Chondrocyte (in vitro differentiated cells): Measurements from ENCODE around the gene DNAI4. TPM values are rescaled to one million over a fixed set of nuclear protein-coding genes. Genes with fewer than 3 reads are reported as not detected.

Source experiments
- DNase-seq: peaks from one replicate; pipeline ENCODE4 v3.0.0; 2021; ENCODE audit warnings: mixed read lengths, low spot score
- H3K27ac Mint-ChIP-seq: one replicate; pipeline ENCODE4 v1.8.0; 2021; ENCODE audit warnings: mild to moderate bottlenecking, moderate library complexity, mixed read lengths; ENCODE audit not compliant: unreplicated experiment
- H3K27me3 Mint-ChIP-seq: 2 replicates; pipeline ENCODE4 v1.8.0; 2021; ENCODE audit warnings: low read depth, mixed read lengths
- H3K36me3 Mint-ChIP-seq: 2 replicates; pipeline ENCODE4 v1.8.0; 2021; ENCODE audit warnings: low read depth, mixed read lengths
- H3K4me1 Mint-ChIP-seq: 2 replicates; pipeline ENCODE4 v1.8.0; 2021; ENCODE audit warnings: low read depth, mild to moderate bottlenecking, mixed read lengths
- H3K4me3 Mint-ChIP-seq: one replicate; pipeline ENCODE4 v1.8.0; 2021; ENCODE audit warnings: mild to moderate bottlenecking, moderate library complexity, mixed read lengths; ENCODE audit not compliant: unreplicated experiment
- H3K9me3 Mint-ChIP-seq: 2 replicates; pipeline ENCODE4 v1.8.0; 2021; ENCODE audit warnings: low read depth, mixed read lengths
- CTCF ChIP-seq: fragments of 200-600 bp; sonication (generic); IDR thresholded peaks from 2 replicates; pipeline ENCODE4 v1.5.0; 2021; ENCODE audit warnings: antibody characterized with exemption, mild to moderate bottlenecking, moderate library complexity
- total RNA-seq: library from RNA; stranded (reverse); gene quantifications from 3 replicates; pipeline ENCODE4 v1.2.1, GENCODE V29; 2021

Gene DNAI4
- total RNA-seq, 1 donor from 2014 or later, result 5.8 TPM

- no peaks in the 10 kb centered on the region for H3K9me3 Mint-ChIP-seq
- no peak for DNase-seq
- peaks cover 66% of the 10 kb centered on the region for H3K4me1 Mint-ChIP-seq
- no peaks in the 10 kb centered on the region for H3K27me3 Mint-ChIP-seq
- H3K4me3 Mint-ChIP-seq, result no peak overlapping the region
- no peak for TF ChIP-seq CTCF
- peak overlapping the region; percentile 22 for H3K27ac Mint-ChIP-seq
- peaks cover 6% of the 10 kb centered on the region for H3K36me3 Mint-ChIP-seq
Measured at GRCh38 chr1:66940981-66941380, 16.3 kb upstream of the DNAI4 start.

- peak overlapping the region; percentile 80 for H3K27ac Mint-ChIP-seq
- no peak for TF ChIP-seq CTCF
- H3K36me3 Mint-ChIP-seq, result peaks cover 5% of the 10 kb centered on the region
- peaks cover 71% of the 10 kb centered on the region for H3K4me1 Mint-ChIP-seq
- H3K9me3 Mint-ChIP-seq, result no peaks in the 10 kb centered on the region
- H3K27me3 Mint-ChIP-seq, result no peaks in the 10 kb centered on the region
- no peak for DNase-seq
- no peak overlapping the region for H3K4me3 Mint-ChIP-seq
Measured at GRCh38 chr1:66938613-66939012, 14.0 kb upstream of the DNAI4 start.

GRCh38 chr1:66937529-66938234 is 13.0 kb upstream of the DNAI4 start:
- H3K36me3 Mint-ChIP-seq, result peaks cover 3% of the 10 kb centered on the region
- no peak overlapping the region for H3K4me3 Mint-ChIP-seq
- H3K27ac Mint-ChIP-seq, result no peak overlapping the region
- no peaks in the 10 kb centered on the region for H3K27me3 Mint-ChIP-seq
- TF ChIP-seq CTCF, result no peak
- no peaks in the 10 kb centered on the region for H3K9me3 Mint-ChIP-seq
- H3K4me1 Mint-ChIP-seq, result peaks cover 76% of the 10 kb centered on the region
- no peak for DNase-seq

- Mint-ChIP-seq H3K27ac (peak overlapping the region; percentile 61), H3K4me3 (no peak overlapping the region), H3K27me3 (no peaks in the 10 kb centered on the region), H3K36me3 (no peaks in the 10 kb centered on the region), H3K9me3 (no peaks in the 10 kb centered on the region), H3K4me1 (peaks cover 75% of the 10 kb centered on the region)
- no peak for TF ChIP-seq CTCF
- no peak for DNase-seq
Measured at GRCh38 chr1:66933887-66934700, 9.4 kb upstream of the DNAI4 start.

- TF ChIP-seq CTCF, result no peak
- peaks cover 64% of the 10 kb centered on the region for H3K4me1 Mint-ChIP-seq
- DNase-seq, result no peak
- H3K27me3 Mint-ChIP-seq, result no peaks in the 10 kb centered on the region
- H3K4me3 Mint-ChIP-seq, result peak overlapping the region; percentile 38
- no peaks in the 10 kb centered on the region for H3K36me3 Mint-ChIP-seq
- peak overlapping the region; percentile 45 for H3K27ac Mint-ChIP-seq
- H3K9me3 Mint-ChIP-seq, result no peaks in the 10 kb centered on the region
Measured at GRCh38 chr1:66932291-66932690, 7.6 kb upstream of the DNAI4 start.
